ENCODE data around the gene ALK.

DNA sequence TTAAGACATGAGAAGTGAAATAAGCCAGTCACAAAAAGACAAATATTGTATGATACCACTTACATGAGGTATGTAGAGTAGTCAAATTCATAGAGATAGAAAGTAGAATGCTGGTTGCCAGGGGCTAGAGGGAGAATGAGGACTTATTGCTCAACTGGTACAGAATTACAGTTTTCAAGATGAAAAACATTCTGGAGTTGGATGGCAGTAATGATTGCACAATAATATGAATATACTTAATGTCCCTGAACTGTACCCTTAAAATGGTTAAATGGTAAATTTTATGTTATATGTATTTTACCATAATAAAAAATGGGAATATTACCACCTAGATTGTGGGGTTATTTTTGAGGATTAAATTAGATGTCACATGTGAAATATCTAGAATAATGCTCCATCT is 465.0 kb downstream of the ALK start:
- TF ChIP-seq, protein P1, sequence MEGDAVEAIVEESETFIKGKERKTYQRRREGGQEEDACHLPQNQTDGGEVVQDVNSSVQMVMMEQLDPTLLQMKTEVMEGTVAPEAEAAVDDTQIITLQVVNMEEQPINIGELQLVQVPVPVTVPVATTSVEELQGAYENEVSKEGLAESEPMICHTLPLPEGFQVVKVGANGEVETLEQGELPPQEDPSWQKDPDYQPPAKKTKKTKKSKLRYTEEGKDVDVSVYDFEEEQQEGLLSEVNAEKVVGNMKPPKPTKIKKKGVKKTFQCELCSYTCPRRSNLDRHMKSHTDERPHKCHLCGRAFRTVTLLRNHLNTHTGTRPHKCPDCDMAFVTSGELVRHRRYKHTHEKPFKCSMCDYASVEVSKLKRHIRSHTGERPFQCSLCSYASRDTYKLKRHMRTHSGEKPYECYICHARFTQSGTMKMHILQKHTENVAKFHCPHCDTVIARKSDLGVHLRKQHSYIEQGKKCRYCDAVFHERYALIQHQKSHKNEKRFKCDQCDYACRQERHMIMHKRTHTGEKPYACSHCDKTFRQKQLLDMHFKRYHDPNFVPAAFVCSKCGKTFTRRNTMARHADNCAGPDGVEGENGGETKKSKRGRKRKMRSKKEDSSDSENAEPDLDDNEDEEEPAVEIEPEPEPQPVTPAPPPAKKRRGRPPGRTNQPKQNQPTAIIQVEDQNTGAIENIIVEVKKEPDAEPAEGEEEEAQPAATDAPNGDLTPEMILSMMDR (IDR thresholded peaks at IDR 0.05), result no peak
- no peak for TF ChIP-seq POLR2A (IDR thresholded peaks at IDR 0.05)

Data from Peyer's patch (tissue), 4 donors.